GM12892 (cell line): ENCODE measurements around the gene NPM1.

Experiments used
- POLR2A ChIP-seq: IDR thresholded peaks from 2 replicates; pipeline ENCODE4 v1.6.1; 2011; ENCODE audit warnings: low read depth, low read length, control low read depth
- POLR2AphosphoS5 ChIP-seq: IDR thresholded peaks from 2 replicates; pipeline ENCODE4 v1.6.1; 2011; ENCODE audit warnings: low read depth, low read length, control low read depth

- TF ChIP-seq POLR2A, result no peak
- TF ChIP-seq POLR2AphosphoS5, result no peak
Measured at GRCh38 chr5:171449426-171449825, 61.8 kb downstream of the NPM1 start.
